ENCODE data around the gene CIB4.

The CIB4 gene

DNA sequence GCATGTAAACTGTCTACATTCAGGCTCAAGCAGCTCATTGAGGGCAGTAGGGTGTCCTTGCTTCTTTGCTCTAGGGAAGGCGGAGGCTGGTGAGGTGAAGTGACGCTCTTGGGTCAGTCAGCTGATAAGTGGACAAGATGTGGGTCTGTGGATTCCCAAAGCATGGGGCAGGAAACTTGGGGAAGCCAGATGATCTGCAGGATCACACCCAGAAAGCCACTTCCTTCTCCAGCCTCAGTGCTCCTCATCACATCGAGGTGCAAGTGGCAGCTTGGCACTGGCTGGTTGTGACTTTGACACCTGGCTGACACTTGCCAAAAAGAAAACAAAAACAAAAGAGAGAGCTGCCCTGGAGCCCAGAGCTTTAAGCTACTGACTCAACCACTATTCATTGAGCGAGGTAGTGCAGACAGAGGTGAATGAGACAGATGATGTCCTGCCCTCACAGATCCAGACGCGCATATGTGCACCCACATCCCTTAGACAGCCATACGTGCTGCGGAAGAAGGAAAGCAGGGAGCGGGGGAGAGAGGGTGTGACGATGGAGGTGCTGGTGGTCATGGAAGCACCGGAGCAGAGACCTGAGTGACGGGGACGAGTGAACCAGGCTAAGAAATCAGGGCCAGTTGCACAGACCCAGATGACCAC lies 3.1 kb upstream of the CIB4 start:
- H3K4me3 ChIP-seq (ENCODE audit: low read depth, low read length) = no peak overlapping the region
- TF ChIP-seq, protein P1, sequence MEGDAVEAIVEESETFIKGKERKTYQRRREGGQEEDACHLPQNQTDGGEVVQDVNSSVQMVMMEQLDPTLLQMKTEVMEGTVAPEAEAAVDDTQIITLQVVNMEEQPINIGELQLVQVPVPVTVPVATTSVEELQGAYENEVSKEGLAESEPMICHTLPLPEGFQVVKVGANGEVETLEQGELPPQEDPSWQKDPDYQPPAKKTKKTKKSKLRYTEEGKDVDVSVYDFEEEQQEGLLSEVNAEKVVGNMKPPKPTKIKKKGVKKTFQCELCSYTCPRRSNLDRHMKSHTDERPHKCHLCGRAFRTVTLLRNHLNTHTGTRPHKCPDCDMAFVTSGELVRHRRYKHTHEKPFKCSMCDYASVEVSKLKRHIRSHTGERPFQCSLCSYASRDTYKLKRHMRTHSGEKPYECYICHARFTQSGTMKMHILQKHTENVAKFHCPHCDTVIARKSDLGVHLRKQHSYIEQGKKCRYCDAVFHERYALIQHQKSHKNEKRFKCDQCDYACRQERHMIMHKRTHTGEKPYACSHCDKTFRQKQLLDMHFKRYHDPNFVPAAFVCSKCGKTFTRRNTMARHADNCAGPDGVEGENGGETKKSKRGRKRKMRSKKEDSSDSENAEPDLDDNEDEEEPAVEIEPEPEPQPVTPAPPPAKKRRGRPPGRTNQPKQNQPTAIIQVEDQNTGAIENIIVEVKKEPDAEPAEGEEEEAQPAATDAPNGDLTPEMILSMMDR (IDR thresholded peaks at IDR 0.05; ENCODE audit: borderline replicate concordance, insufficient read depth, low read depth, low read length) = no peak

DNA sequence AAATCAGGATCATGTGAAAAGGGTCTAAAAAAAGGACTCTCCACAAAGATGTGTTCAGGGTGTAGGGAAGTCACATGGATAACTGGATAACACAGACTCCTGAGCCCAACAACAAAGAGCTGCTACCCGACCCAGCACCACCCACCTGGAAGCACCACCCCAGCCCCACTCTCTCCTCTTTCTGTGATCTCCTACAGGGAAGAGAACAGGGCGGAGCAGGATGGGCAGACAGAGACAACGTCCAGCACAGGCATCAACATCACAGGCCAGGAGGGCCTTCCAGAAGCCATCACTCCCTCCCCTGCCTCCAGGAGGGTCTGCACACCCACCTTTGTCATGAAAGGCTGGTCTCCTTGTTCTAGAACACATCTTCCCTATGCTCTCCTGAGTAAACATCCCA lies 1.3 kb upstream of the CIB4 start:
- TF ChIP-seq, protein P1 (IDR thresholded peaks at IDR 0.05; ENCODE audit: borderline replicate concordance, insufficient read depth, low read depth, low read length) = no peak
- H3K4me3 ChIP-seq (ENCODE audit: low read depth, low read length) = no peak overlapping the region

DNA sequence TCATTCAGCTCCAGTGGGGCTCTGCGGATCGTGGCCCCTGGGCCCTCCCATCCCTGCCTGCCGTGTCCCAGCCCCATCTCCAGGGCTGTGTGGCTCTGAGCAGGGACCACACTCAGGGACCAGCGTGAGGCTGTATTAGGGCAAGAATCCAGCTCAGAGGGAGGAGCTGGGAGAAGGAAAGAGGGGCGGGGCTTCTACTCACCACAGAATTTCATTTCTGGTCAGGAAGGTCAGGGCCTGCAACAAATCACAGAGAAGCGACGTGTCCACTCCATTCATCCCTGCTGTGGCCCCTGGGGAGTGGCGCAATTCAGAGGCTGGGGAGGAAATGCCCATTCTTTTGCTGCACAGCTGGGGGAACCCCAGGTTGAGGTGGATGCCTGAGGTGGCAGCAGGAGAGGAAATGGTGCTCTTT lies 828 bp downstream of the CIB4 start:
- no peak overlapping the region for H3K4me3 ChIP-seq (ENCODE audit: low read depth, low read length)
- TF ChIP-seq, protein P1 (IDR thresholded peaks at IDR 0.05; ENCODE audit: borderline replicate concordance, insufficient read depth, low read depth, low read length) = no peak

DNA sequence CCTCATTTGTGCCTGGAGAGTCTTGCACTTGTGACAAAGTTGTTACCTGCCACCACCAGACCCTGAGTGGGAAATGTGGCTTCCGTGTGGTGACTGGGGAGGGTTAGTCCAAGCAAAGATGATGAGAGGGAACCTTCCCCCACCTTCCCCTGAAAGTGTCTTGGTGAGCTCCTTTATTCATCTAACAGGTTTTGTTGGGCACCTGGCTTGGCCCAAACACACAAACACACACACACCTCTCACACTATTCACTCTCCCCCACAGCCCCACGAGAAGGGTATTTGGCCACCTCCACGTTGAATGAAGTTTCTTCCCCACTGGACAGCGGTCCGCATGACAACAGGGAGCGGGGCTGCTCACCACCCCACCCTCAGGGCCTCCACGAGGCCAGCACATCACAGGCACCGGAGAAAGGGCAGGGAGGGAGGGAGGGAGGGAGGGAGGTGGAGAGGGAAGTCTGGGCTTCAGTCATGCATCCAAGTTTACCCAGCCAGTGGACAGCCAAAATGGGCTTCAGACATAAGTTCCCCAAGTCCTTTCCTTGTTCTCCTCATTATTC lies 1.4 kb downstream of the CIB4 start:
- H3K4me3 ChIP-seq (ENCODE audit: low read depth, low read length) = no peak overlapping the region
- TF ChIP-seq, protein P1 (IDR thresholded peaks at IDR 0.05; ENCODE audit: borderline replicate concordance, insufficient read depth, low read depth, low read length) = no peak

DNA sequence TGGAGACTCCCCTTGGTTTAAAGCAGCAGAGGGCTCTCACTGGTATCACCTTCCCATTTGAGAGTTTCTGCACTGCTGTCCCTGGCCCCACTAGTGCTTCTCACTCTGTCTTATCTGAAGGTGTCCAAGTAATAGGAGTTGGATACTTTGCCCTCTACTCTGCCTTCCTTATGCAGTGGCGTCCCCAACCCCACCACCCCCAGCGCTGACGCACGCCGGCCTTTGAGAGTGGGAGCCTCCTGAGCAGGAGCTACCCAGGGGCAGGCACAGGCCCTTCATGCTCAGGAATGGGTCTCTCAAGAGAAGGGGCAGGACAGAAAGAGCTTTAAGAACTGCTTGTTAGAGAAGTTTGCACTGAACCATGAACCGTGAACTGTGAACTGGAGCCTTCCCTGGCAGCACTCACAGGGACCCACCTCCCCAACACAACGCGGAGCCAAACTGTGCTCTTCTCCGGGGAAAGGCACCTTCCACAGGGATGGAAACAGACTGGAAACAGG lies 3.3 kb downstream of the CIB4 start:
- H3K4me3 ChIP-seq (ENCODE audit: low read depth, low read length) = no peak overlapping the region
- TF ChIP-seq, protein P1 (IDR thresholded peaks at IDR 0.05; ENCODE audit: borderline replicate concordance, insufficient read depth, low read depth, low read length) = no peak

DNA sequence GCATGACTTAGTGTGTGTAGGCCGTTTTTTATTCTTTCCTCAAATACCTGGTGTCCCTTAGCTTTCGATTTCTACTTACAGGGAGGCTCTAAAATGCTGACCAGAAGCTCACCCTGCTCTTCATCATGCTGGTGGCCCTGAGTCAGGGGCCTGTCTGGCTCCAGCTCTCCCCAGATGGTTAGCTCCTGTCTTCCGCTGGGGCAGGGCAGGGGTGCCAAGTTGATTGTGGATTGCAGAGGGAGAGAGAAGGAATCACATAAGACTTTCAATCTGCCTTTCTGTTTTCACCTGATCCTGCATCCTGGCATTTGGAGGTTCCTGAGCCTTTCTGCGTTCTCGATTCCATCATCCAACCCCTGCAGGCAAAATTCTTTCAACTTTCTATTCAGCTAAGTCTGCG lies 4.2 kb downstream of the CIB4 start:
- TF ChIP-seq, protein P1 (IDR thresholded peaks at IDR 0.05; ENCODE audit: borderline replicate concordance, insufficient read depth, low read depth, low read length) = no peak
- no peak overlapping the region for H3K4me3 ChIP-seq (ENCODE audit: low read depth, low read length)

DNA sequence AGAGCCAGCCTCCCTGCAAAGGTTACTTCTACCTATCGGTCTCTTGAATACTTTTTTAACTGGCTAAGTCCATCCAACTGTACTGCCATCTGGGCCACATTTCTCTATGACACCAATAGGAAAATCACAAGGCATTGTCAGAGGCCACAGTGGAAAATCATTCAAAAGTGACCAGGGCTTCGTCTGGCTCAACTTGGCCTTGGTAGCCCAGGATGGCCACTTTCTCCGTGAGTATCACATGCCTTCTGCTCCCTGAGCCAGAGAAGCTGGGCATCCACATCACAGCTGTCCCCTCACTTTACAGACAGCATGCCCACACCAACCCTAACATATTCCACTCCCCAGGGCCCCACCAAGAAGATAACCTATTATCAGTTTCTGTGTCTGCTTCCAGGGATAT lies 5.8 kb downstream of the CIB4 start:
- H3K4me3 ChIP-seq (ENCODE audit: low read depth, low read length) = no peak overlapping the region
- TF ChIP-seq, protein P1 (IDR thresholded peaks at IDR 0.05; ENCODE audit: borderline replicate concordance, insufficient read depth, low read depth, low read length) = no peak

Data from GM12875 (cell line).